Urinary bladder (tissue), 4 donors: ENCODE data around the gene CNTN4. TPM values are rescaled to one million over a fixed set of nuclear protein-coding genes. Genes with fewer than 3 reads are reported as not detected.
A peak's percentile ranks its signal among the peaks of the same experiment; 100 is the strongest.

ENCODE experiments used
- DNase-seq: peaks from one replicate; pipeline ENCODE4 v3.0.0-alpha.2; 2015; ENCODE audit errors: extremely low spot score
- H3K27ac ChIP-seq: one replicate; pipeline ENCODE4 v1.5.1; 2013; ENCODE audit warnings: low read depth, mild to moderate bottlenecking, moderate library complexity
- H3K36me3 ChIP-seq: one replicate; pipeline ENCODE4 v1.6.1; 2013; ENCODE audit warnings: mild to moderate bottlenecking, moderate library complexity; ENCODE audit not compliant: insufficient read depth
- H3K4me1 ChIP-seq: one replicate; pipeline ENCODE4 v1.6.1; 2013; ENCODE audit warnings: mild to moderate bottlenecking, moderate library complexity; ENCODE audit not compliant: insufficient read depth
- H3K4me3 ChIP-seq: one replicate; pipeline ENCODE4 v1.5.1; 2013; ENCODE audit warnings: low read depth, low read length
- WGBS: extraction: QIAGEN DNeasy Blood & Tissue Kit; methylation state at CpG from one replicate; pipeline ENCODE4 v1.1.7; 2013; 5-methylcytosine and 5-hydroxymethylcytosine counted together
- polyA plus RNA-seq: library from polyadenylated mRNA; stranded (reverse); fragments of 200-250 nt; gene quantifications from one replicate; pipeline ENCODE4 v1.2.3, GENCODE V29; 2013
- total RNA-seq: library from RNA; depleted of rRNA; stranded (reverse); fragments of >200 nt; gene quantifications from one replicate; pipeline ENCODE4 v1.2.3, GENCODE V29; 2014
- donor health status: healthy with polysubstance abuse.
- donor health status: healthy.

Gene CNTN4
- total and polyA plus RNA-seq, 2 donors, result 7.2 to 56.6 TPM

DNA sequence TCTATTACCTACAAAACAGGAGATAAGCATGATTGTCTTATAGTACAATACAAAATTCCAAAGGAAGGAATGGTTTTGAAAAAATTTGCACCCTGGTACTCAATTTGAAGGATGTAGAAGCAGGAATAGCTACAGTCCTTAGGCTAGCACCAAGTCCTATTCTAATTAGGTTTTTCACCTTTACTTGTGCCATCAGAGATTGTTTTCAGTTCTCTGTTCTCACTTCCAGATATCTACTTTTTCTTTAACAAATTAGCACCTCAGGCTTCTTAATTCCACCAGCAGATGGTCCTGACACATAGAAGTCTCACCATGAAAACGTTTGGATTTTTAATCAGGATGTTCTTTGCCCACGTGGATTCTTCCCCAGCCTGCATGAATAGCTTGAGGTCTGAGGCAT lies 967.7 kb downstream of the CNTN4 start:
- Histone ChIP-seq H3K36me3 (no peaks in the 10 kb centered on the region), H3K4me3 (no peak overlapping the region), H3K27ac (no peak overlapping the region), H3K4me1 (no peaks in the 10 kb centered on the region)
- no peak for DNase-seq
- 54% methylated on average over 2 of the region's 2 CpGs for WGBS

DNA sequence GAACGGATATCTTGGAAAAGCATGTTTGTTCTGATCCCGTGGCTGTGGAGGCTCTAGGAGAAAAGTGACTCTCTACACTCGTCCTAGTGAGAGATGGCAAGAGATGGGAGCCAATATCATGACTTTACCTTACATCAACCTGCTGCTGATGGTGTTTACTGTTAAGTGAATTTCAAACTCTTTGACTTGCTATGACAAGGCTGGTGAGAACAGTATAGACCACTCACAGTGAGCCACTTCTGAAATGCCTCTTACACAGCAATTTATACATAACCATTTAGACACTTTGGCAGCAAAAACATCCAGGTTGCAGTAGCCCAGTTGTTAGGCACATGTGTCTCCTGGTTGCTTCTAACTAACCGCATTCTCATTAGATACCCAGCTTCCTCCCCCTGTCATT lies 968.2 kb downstream of the CNTN4 start:
- Histone ChIP-seq H3K4me1 (no peaks in the 10 kb centered on the region), H3K4me3 (no peak overlapping the region), H3K36me3 (no peaks in the 10 kb centered on the region), H3K27ac (no peak overlapping the region)
- WGBS, result 84% methylated on average over 4 of the region's 4 CpGs
- DNase-seq, result no peak

DNA sequence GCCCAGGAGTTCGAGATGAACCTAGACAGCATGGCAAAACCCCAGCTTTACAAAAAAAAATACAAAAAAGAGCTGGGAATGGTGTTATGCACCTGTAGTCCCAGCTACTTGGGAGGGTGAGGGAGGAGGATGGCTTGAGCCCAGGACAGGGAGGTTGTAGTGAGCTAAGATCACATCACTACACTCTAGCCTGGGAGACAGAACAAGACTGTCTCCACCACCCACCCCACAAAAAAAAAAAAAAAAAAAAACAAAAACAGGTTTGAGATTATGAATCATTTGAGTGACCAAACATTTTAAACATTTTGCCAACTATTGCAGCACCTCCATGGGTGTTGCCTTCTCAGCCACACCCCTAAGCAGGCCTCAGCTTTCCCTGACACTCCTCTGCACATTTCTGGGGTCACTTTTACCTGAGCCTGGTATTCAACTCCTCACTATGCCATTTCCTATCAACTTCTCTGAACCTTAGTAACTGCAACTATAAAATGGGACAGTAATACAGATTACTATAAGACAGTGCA lies 969.8 kb downstream of the CNTN4 start:
- no peak for DNase-seq
- WGBS, result 91% methylated on average over 1 of the region's 1 CpG
- no peaks in the 10 kb centered on the region for H3K4me1 ChIP-seq
- H3K4me3 ChIP-seq, result no peak overlapping the region
- H3K36me3 ChIP-seq, result no peaks in the 10 kb centered on the region
- no peak overlapping the region for H3K27ac ChIP-seq

DNA sequence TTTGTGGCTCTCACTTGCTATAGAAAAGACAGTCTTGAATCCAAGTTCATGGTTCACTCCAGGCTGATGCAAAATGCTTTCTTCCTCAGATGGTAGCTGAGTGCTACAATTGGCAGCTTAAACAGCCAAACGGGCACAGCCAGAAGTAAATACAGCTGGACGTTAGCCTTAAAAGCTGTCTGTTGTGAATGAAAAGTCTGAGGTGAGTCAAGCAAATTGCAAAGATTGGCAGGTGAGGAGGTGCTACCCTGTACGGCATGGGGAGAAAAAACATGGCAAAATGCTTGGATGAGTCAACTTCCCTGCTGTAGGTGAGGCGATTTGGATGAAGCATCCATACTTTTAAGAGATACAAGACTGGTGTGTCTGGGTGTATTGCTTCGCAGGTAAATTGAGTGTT lies 971.1 kb downstream of the CNTN4 start:
- no peaks in the 10 kb centered on the region for H3K36me3 ChIP-seq
- 82% methylated on average over 5 of the region's 5 CpGs for WGBS
- H3K27ac ChIP-seq, result no peak overlapping the region
- no peak for DNase-seq
- no peaks in the 10 kb centered on the region for H3K4me1 ChIP-seq
- H3K4me3 ChIP-seq, result no peak overlapping the region

DNA sequence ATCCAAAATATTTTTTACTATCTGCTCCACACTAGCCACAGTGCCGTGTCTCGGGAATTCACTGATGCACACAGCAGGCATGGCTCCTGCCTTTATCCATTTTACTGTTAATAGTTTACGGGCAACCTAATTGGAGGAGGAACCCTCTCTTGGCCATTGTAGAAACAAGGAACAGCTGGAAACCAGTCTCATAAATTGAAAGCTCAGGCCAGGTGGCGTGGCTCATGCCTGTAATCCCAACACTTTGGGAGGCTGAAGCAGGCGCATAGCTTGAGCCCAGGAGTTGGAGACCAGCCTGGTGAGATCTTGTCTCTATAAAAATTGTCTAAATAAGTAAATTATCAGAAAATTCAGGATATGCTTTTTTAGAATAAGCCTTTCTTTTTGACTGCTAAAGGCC lies 972.5 kb downstream of the CNTN4 start:
- Histone ChIP-seq H3K36me3 (no peaks in the 10 kb centered on the region), H3K27ac (no peak overlapping the region), H3K4me1 (no peaks in the 10 kb centered on the region), H3K4me3 (no peak overlapping the region)
- 33% methylated on average over 5 of the region's 5 CpGs for WGBS
- DNase-seq, result peak; percentile 39

DNA sequence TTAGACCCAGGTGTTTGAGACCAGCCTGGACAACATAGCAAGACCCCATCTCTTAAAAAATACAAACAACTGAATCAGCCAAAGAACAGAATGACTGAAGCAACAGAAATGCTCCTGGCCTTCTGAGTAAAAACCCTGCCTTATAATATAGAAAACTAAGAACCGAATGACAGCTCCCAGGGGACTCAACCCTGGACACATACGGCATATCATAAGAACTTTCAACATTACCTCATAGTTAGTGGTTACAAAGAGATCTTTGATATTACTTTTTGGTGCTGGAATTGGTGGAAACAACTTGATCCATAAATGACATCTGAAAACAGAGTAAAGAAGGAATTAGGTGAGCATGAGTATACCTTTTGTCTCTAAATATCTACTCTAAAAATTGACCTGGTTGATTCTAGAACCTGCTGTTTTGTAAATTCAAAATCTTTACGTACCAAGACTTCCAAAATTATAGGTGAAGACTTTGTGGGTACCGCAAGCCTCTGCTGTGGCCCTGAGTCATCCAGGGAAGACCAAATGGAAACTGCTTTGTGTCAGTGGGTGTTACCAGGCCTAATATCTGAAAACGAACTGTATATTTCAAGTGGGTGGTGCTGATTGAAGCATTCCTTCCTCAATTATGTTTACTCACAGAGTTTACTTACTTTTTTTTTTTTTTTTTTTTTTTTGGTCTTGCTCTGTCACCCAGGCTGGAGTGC lies 976.0 kb downstream of the CNTN4 start:
- 76% methylated on average over 5 of the region's 5 CpGs for WGBS
- Histone ChIP-seq H3K27ac (no peak overlapping the region), H3K4me1 (no peaks in the 10 kb centered on the region), H3K4me3 (no peak overlapping the region), H3K36me3 (no peaks in the 10 kb centered on the region)
- DNase-seq, result no peak

DNA sequence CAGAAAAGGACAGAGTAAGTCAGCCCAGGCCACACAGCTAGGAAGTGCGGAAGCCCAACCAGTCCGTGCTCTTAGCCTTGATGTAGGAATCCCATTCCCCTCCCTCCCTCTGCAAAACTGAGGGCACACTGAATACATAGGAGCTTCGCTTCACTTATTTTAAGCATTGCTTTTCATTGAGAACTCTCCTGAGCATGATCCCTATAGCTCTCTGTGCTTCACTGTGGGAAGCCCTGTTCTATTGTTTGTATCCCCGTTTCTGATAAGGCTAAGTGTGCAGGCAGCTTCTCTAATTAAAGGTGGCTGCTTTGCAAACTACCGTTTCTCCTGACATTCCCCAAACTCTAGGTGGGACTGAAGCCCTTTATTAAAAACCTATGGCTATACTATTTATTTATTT lies 981.6 kb downstream of the CNTN4 start:
- Histone ChIP-seq H3K27ac (no peak overlapping the region), H3K4me1 (no peaks in the 10 kb centered on the region), H3K36me3 (no peaks in the 10 kb centered on the region), H3K4me3 (no peak overlapping the region)
- 68% methylated on average over 5 of the region's 5 CpGs for WGBS
- no peak for DNase-seq

DNA sequence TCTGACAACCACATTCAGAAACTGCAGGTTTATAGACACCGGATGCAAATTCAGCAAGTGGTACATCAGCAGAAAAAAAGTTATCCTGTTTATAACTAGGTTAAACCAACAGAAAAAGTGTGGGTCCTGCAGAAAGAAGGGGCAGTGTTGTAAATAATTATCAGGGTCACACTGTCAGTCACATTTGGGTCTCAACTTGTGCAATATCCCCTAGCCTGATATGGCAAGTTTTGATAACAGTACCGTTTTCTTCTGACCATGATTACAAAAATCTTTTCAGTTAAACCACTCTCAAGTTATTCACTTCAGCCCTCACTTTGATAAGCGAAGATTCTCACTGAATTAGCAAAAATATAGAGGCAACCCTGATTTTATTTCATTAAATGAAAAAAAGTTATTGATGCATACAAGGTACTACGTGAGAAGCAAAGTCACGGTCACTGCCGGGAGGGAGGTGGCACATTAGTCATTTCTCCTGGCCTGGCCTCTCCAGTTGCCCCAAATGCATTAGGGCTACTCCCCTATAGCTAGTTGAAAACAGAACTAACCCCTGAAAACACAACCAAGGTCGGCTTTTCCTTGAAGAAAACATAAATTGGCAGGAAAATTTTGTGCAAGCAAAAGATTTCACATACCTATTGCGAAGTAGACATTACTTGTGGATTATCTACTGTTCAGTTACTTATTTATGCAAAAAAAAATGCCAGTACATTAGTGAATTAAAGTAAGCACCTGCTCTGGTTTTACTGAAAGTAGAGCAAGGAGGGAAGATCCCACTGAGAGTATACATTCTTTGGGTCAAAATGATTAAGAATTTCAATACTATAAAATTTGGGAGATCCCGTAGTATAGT lies 982.9 kb downstream of the CNTN4 start:
- no peak for DNase-seq
- H3K36me3 ChIP-seq, result no peaks in the 10 kb centered on the region
- H3K4me3 ChIP-seq, result no peak overlapping the region
- H3K4me1 ChIP-seq, result no peaks in the 10 kb centered on the region
- no peak overlapping the region for H3K27ac ChIP-seq
- WGBS, result 82% methylated on average over 9 of the region's 9 CpGs

DNA sequence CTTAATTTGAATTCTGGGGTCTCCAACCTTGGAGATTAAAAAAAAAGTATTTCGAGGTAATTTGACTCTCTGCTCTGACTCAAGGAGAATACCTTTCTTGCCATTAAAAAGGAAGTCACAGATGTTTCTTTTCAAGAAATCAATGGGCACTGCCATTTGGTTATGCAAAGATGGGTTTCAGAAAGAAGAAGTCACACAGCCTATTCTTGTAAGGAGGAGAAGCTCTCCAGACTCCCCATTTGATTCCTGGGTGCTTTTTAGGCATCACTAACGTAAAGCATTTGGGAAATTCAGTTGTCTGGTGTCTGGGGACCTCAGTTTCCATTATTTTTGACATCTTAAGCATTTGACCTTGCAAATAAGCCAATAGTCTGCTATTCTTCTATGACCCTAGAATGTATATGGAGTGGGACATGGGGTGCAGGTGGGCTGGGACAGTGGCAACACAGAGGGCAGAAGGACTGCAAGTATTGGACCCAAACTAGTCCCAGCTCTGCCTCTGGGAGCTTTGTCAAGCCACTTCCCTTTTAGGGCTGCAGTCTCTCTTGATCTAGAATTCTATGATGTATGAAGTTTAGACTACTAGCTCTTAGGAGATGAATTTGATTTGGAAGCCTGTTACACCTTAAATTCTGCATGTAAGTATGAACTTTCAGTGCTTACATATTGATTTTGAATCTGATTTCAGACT lies 983.7 kb downstream of the CNTN4 start:
- DNase-seq, result no peak

DNA sequence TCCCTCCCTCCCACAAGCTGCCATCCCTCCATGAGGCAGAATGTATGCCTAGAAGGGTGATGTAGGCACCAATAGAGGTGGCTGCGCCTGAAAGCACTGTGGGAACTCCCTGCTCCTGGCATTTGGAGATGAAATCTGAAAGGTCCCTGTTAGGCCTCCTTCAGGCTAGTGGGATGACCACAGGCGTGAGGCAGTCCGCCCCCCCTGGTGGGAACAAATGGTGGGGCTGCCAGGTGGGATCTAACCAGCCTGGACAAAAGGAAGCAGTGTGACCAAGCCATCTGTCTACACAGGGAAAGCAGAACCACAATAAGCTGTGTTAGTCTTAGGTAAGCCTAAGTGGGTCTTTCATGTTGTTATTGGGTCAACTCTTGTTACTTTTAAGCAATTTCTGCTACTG lies 986.2 kb downstream of the CNTN4 start:
- DNase-seq, result no peak
- 84% methylated on average over 3 of the region's 3 CpGs for WGBS
- Histone ChIP-seq H3K27ac (no peak overlapping the region), H3K4me1 (no peaks in the 10 kb centered on the region), H3K36me3 (no peaks in the 10 kb centered on the region), H3K4me3 (no peak overlapping the region)

More for the DNA sequence above, 983.7 kb downstream of the CNTN4 start:
- Histone ChIP-seq H3K27ac (no peak overlapping the region), H3K4me1 (no peaks in the 10 kb centered on the region), H3K36me3 (no peaks in the 10 kb centered on the region), H3K4me3 (no peak overlapping the region)
- WGBS, result 82% methylated on average over 2 of the region's 2 CpGs

DNA sequence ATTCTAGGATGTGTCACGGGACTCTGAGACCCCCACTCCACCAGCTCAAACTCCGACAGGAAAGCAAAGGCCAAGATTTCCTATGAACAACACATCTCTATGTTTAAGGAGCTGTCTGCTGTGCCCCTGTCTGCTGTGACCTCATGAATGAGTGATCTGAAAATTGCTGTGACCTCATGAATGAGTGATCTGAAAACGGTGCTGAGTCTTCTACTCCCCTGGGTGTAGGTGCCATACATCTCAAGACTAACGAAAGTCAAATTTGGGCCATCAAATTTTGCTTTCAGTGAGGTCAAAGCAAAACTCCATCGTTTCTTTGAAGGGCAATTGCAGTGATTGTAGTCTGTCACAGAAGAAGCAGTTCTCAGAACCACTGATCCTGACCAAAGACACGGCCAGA lies 987.1 kb downstream of the CNTN4 start:
- Histone ChIP-seq H3K27ac (no peak overlapping the region), H3K4me1 (no peaks in the 10 kb centered on the region), H3K36me3 (no peaks in the 10 kb centered on the region), H3K4me3 (no peak overlapping the region)
- WGBS, result 82% methylated on average over 6 of the region's 6 CpGs
- DNase-seq, result no peak

DNA sequence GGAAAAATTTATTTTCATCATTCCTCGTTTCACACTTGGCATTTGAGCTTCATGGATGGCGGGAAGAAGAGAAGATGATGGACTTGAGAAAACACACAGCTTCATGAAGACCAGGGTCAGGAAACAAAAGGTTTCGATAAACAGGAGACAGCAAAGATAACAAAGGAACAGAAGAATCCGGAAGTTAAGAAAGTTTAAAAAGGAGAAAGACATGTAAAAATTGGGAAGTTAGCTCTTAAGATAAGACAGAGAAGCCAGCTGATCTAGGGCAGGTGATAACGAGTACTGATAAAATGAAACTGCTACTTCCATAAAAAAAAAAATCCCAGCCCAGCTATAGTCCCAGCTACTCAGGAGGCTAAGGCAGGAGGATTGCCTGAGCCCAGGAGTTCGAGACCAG lies 987.6 kb downstream of the CNTN4 start:
- no peak for DNase-seq
- H3K27ac ChIP-seq, result no peak overlapping the region
- H3K4me3 ChIP-seq, result no peak overlapping the region
- no peaks in the 10 kb centered on the region for H3K36me3 ChIP-seq
- H3K4me1 ChIP-seq, result no peaks in the 10 kb centered on the region
- WGBS, result 69% methylated on average over 6 of the region's 6 CpGs

DNA sequence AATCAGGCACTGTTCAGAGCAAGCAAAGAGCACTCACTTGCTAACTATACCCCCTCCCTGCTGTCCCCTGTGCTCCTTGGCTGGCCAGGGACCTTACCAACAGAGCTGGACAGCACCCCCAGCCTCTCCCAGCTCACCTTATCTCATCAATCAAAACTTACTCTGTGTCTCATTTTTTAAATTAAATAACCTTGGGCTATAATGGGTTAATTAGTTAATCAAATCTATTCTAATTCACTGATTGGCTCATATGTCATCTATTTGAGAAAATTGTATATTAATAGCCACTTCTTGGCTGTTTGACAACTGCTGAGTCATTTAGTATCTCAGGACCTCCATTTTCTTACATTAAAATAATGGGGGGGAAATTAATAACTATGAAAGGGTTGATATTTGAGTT lies 988.6 kb downstream of the CNTN4 start:
- no peak overlapping the region for H3K4me3 ChIP-seq
- no peaks in the 10 kb centered on the region for H3K36me3 ChIP-seq
- H3K27ac ChIP-seq, result no peak overlapping the region
- DNase-seq, result no peak
- no peaks in the 10 kb centered on the region for H3K4me1 ChIP-seq
